Karpas-422 (cell line): Measurements from ENCODE around the gene CSRNP2. TPM values are rescaled to one million over a fixed set of nuclear protein-coding genes. Genes with fewer than 3 reads are reported as not detected.
"Not testable (repeated sequence)": the region's sequence is repeated elsewhere in the genome, so short reads cannot be mapped to it uniquely, and the experiment has no call there.

Experiments used
- DNase-seq: peaks from one replicate; pipeline ENCODE4 v3.0.0-alpha.2; 2015
- H2AFZ ChIP-seq: fragments of 200-600 bp; sonication (generic); 2 replicates; pipeline ENCODE4 v1.6.1; 2014; ENCODE audit warnings: antibody characterized with exemption, low read length, mixed read lengths
- H3K27ac ChIP-seq: fragments of 200-600 bp; sonication (generic); 2 replicates; pipeline ENCODE4 v1.5.1; 2014; ENCODE audit warnings: mild to moderate bottlenecking, low read length, moderate library complexity
- H3K27me3 ChIP-seq: fragments of 200-600 bp; sonication (generic); 2 replicates; pipeline ENCODE4 v1.6.1; 2014; ENCODE audit warnings: low read length, mixed read lengths
- H3K36me3 ChIP-seq: fragments of 200-600 bp; sonication (generic); 2 replicates; pipeline ENCODE4 v1.6.1; 2014; ENCODE audit warnings: low read length, mixed read lengths; ENCODE audit not compliant: insufficient read depth
- H3K4me1 ChIP-seq: fragments of 200-600 bp; sonication (generic); 2 replicates; pipeline ENCODE4 v1.6.1; 2014; ENCODE audit warnings: mild to moderate bottlenecking, low read length, mixed read lengths
- H3K4me2 ChIP-seq: fragments of 200-600 bp; sonication (generic); 2 replicates; pipeline ENCODE4 v1.6.1; 2014; ENCODE audit warnings: low read length, low read depth, mild to moderate bottlenecking; ENCODE audit not compliant: poor library complexity, severe bottlenecking
- H3K4me3 ChIP-seq: fragments of 200-600 bp; sonication (generic); 2 replicates; pipeline ENCODE4 v1.5.1; 2014; ENCODE audit warnings: mild to moderate bottlenecking, antibody characterized with exemption, low read length, mixed read lengths
- H3K79me2 ChIP-seq: fragments of 200-600 bp; sonication (generic); 2 replicates; pipeline ENCODE4 v1.6.1; 2014; ENCODE audit warnings: mild to moderate bottlenecking, low read length, mixed read lengths
- H3K9ac ChIP-seq: fragments of 200-600 bp; sonication (generic); 2 replicates; pipeline ENCODE4 v1.6.0; 2014; ENCODE audit warnings: low read length
- H3K9me2 ChIP-seq: fragments of 200-600 bp; sonication (generic), shearing (Covaris generic); replicated peaks from 2 replicates; pipeline ENCODE4 v1.6.0; 2014; ENCODE audit warnings: mild to moderate bottlenecking, low read length, moderate library complexity; ENCODE audit not compliant: insufficient read depth
- H3K9me3 ChIP-seq: fragments of 300-700, 200-600 bp; sonication (generic); 2 replicates; pipeline ENCODE4 v1.6.1; 2014; ENCODE audit warnings: low read length, mixed read lengths
- H4K20me1 ChIP-seq: fragments of 200-600 bp; sonication (generic); 2 replicates; pipeline ENCODE4 v1.6.1; 2014; ENCODE audit warnings: mild to moderate bottlenecking, antibody characterized with exemption, low read length, low read depth; ENCODE audit not compliant: insufficient read depth
- total RNA-seq: library from RNA; depleted of rRNA; stranded (reverse); fragments of >200 nt; shearing (Covaris generic); gene quantifications from 2 replicates; pipeline ENCODE4 v1.2.3, GENCODE V29; 2014; ENCODE audit warnings: low replicate concordance

Gene CSRNP2
- total RNA-seq, 1 experiment from 2014 or later, result 15.2 TPM

DNA sequence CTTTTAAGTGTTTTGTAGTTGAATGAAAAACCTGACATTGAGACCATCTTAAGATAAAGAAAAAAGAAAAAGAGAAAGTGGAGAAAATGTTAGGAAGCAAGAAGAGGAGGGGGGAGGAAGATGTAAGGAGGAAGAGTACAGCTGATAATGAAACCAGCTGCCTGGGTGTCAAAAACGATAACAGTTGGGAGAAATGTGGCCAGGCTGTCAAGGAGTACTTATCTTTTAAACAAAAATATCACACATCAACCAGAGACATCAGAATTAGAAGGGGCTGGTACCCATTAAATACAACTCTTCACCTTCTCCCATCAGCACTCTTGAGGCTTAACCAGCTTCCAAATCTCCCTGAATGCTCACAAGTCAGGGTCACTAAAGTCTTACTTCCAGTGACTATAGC lies 61.7 kb downstream of the CSRNP2 start:
- H3K4me2 ChIP-seq, result no peak overlapping the region
- H4K20me1 ChIP-seq, result no peaks in the 10 kb centered on the region
- H3K27me3 ChIP-seq, result no peaks in the 10 kb centered on the region
- H3K4me1 ChIP-seq, result peaks cover 42% of the 10 kb centered on the region
- no peak overlapping the region for H3K27ac ChIP-seq
- no peak overlapping the region for H3K4me3 ChIP-seq
- no peaks in the 10 kb centered on the region for H3K36me3 ChIP-seq
- H3K9me3 ChIP-seq, result no peaks in the 10 kb centered on the region
- peaks cover 94% of the 10 kb centered on the region for H3K79me2 ChIP-seq
- H2AFZ ChIP-seq, result no peak overlapping the region
- no peak for DNase-seq
- no peak overlapping the region for H3K9ac ChIP-seq
- H3K9me2 ChIP-seq, result no peaks in the 10 kb centered on the region

DNA sequence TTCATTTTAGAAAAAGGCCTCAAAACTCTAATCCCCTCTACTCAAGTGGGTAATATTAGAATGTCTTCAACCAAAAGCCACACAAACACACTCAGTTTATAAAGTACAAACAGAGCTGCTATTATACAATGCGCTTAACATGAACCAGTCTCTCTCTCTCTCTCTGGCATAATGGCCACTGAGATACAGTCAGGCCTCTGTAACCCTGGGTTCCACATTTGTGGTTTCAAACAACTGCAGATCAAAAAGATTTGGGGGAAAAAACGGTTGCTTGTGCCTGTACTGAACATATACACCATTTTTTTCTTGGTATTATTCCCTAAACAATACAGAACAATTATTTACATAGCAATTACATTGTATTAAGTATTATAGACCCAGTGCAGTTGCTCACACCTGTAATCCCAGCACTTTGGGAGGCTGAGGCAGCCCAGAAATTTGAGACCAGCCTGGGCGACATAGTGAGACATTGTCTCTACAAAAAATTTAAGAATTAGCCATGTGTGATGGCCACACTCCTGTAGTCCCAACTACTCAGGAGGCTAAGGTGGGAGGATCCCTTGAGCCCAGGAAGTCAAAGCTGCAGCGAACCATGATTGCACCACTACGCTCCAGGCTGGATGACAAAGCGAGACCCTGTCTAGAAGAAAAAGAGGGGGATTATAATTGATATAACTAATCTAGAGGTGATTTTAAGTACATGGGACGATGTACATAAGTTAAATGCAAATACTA lies 62.8 kb downstream of the CSRNP2 start:
- Histone ChIP-seq H3K4me3 (no peak overlapping the region), H3K27me3 (no peaks in the 10 kb centered on the region), H3K9ac (no peak overlapping the region), H3K4me2 (no peak overlapping the region), H3K79me2 (peaks cover 100% of the 10 kb centered on the region), H3K27ac (no peak overlapping the region), H4K20me1 (no peaks in the 10 kb centered on the region), H3K4me1 (peaks cover 39% of the 10 kb centered on the region), H3K36me3 (no peaks in the 10 kb centered on the region), H2AFZ (no peak overlapping the region), H3K9me3 (no peaks in the 10 kb centered on the region), H3K9me2 (no peaks in the 10 kb centered on the region)
- DNase-seq, result no peak

DNA sequence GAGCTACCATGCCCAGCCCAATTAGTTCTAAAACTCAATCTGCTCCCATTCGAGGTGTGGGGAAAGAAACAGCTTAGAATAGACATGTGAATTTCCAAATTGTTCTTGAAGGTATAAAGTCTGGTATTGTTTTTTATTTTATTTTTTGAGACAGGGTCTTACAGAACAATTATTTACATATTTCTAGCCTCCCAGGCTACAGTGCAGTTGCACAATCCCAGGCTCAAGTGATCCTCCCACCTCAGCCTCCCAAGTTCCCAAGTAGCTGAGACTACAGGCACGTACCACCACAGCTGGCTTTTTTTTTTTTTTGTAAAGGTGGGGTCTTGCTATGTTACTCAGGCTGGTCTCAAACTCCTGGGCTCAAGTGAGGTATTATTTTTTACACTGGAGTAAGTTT lies 63.5 kb downstream of the CSRNP2 start:
- no peak for DNase-seq
- H3K27ac ChIP-seq, result no peak overlapping the region
- no peak overlapping the region for H2AFZ ChIP-seq
- no peak overlapping the region for H3K4me2 ChIP-seq
- H3K27me3 ChIP-seq, result no peaks in the 10 kb centered on the region
- H3K4me1 ChIP-seq, result peaks cover 36% of the 10 kb centered on the region
- H4K20me1 ChIP-seq, result no peaks in the 10 kb centered on the region
- H3K9ac ChIP-seq, result no peak overlapping the region
- peaks cover 97% of the 10 kb centered on the region for H3K79me2 ChIP-seq
- H3K4me3 ChIP-seq, result no peak overlapping the region
- H3K9me2 ChIP-seq, result no peaks in the 10 kb centered on the region
- H3K9me3 ChIP-seq, result no peaks in the 10 kb centered on the region
- H3K36me3 ChIP-seq, result no peaks in the 10 kb centered on the region

DNA sequence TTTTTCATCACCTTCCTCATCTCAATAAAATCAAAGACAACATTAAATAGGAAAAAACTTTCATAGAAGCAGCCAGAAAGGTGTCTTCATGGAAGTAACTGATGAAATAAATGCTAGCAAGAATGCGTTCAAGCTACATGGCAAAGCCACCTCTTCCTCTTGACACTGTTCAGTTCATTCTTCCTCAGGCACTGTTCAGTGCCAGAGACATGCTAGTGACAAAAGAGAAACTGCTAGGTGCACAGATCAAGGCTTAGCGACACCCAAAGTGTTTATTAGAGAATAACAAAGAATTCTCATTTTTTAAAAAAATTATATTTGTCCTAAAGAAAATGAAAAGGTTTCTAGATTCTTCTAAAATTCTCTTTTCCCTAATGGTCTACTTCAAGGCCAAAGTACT lies 64.4 kb downstream of the CSRNP2 start:
- Histone ChIP-seq H3K4me2 (no peak overlapping the region), H3K36me3 (no peaks in the 10 kb centered on the region), H3K9ac (no peak overlapping the region), H3K9me3 (no peaks in the 10 kb centered on the region), H3K9me2 (no peaks in the 10 kb centered on the region), H3K27me3 (no peaks in the 10 kb centered on the region), H3K27ac (no peak overlapping the region), H3K4me1 (peaks cover 26% of the 10 kb centered on the region), H3K79me2 (peaks cover 96% of the 10 kb centered on the region), H2AFZ (no peak overlapping the region), H3K4me3 (no peak overlapping the region), H4K20me1 (no peaks in the 10 kb centered on the region)
- DNase-seq, result no peak

DNA sequence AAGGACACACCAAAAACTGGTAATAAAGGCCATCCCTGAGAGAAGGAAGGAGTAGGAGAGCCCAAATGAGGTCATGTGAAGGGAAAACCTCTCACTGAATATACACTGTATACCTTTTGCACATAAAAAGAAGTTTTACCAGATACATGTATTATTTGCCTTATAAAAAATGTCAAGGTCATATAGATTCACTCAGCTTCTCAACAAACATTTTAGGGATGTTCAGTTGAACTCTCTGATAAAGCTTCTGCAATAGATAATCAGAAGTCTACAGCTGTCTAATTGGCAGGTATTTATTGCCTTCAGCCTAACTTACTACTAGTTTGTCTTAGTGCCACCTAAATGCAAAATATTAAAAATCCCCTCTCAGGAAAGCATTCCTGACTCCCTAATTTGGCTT lies 65.9 kb downstream of the CSRNP2 start:
- H3K27me3 ChIP-seq, result no peaks in the 10 kb centered on the region
- peaks cover 96% of the 10 kb centered on the region for H3K79me2 ChIP-seq

DNA sequence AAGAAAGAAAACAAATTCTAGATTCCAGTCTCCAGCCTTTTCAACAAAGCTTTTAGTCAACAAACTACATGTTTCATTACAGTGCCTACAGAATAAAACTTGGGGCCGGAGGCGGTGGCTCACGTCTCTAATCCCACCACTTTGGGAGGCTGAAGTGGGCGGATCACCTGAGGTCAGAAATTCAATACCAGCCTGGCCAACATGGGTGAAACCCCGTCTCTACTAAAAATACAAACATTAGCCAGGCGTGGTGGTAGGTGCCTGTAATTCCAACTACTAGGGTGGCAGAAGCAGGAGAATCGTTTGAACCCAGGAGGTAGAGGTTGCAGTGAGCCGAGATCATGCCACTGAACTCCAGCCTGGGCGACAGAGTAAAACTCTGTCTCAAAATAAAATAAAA lies 68.9 kb downstream of the CSRNP2 start:
- H3K27me3 ChIP-seq, H3K36me3 ChIP-seq, H3K27ac ChIP-seq, H4K20me1 ChIP-seq, H3K4me2 ChIP-seq, H3K4me3 ChIP-seq, H3K9me3 ChIP-seq, H2AFZ ChIP-seq, H3K9ac ChIP-seq, H3K9me2 ChIP-seq, DNase-seq: not testable (repeated sequence)
- Histone ChIP-seq H3K4me1 (peaks cover 14% of the 10 kb centered on the region), H3K79me2 (peaks cover 95% of the 10 kb centered on the region)

More for the DNA sequence above, 65.9 kb downstream of the CSRNP2 start:
- H3K27ac ChIP-seq, result no peak overlapping the region
- DNase-seq, result no peak
- no peaks in the 10 kb centered on the region for H3K9me3 ChIP-seq
- no peak overlapping the region for H3K9ac ChIP-seq
- H3K36me3 ChIP-seq, result no peaks in the 10 kb centered on the region
- H3K4me1 ChIP-seq, result peaks cover 27% of the 10 kb centered on the region
- no peak overlapping the region for H3K4me3 ChIP-seq
- H3K4me2 ChIP-seq, result no peak overlapping the region
- H2AFZ ChIP-seq, result no peak overlapping the region
- H3K9me2 ChIP-seq, result no peaks in the 10 kb centered on the region
- H4K20me1 ChIP-seq, result no peaks in the 10 kb centered on the region

DNA sequence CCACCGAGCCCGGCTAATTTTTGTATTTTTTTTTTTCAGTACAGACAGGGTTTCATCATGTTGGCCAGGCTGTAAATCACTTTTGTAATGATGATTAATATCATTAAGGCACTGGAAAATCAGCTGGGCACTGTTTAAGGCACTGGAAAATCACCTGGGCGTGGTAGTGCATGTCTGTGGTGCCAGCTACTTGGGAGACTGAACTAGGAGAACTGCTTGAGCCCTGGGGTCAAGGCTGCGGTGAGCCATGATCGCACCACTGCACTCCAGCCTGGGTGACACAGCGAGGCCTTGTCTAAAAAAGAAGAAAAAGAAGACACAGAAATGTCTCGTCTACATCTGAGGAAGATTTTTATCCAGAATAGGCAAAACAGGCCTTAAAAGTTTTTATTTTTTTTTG lies 70.0 kb downstream of the CSRNP2 start:
- H3K4me1 ChIP-seq, result peaks cover 23% of the 10 kb centered on the region
- no peak overlapping the region for H3K4me2 ChIP-seq
- H3K27ac ChIP-seq, result no peak overlapping the region
- peaks cover 94% of the 10 kb centered on the region for H3K79me2 ChIP-seq
- no peaks in the 10 kb centered on the region for H3K9me3 ChIP-seq
- H3K36me3 ChIP-seq, result 0 out of 2 replicates have a peak, but pooled peaks cover under 1% of the 10 kb centered on the region
- H3K4me3 ChIP-seq, result no peak overlapping the region
- no peaks in the 10 kb centered on the region for H3K9me2 ChIP-seq
- H2AFZ ChIP-seq, result no peak overlapping the region
- no peaks in the 10 kb centered on the region for H4K20me1 ChIP-seq
- H3K27me3 ChIP-seq, result no peaks in the 10 kb centered on the region
- no peak for DNase-seq
- no peak overlapping the region for H3K9ac ChIP-seq

DNA sequence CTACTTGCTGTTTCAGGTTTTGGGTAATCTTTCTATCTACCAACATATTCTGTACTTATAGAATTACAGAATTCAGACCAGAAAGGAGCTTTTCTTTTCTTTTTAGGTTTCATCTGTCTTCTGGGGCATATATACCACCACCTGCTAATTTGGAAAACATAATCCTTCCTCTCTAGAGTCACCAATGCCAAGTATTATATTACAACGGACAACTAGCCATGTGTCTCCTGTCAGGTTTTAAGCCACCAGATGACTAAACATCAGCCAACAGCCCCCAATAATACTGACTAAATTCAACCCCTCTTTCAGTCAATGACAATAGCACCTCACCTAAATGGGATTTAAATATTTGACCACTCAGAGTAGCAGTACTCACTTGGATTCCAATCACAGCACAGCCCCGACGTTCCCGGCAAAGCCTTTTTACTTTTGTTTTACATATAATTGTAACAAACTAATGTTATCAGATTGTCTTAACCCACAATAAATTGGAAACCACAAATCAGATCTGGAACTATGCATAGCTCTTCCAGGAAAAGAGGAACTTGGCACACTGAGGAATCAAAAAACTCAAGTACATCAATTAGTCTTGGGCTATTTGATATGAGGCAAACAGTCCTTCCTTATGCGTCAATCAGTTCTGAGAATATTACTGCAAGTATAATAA lies 70.7 kb downstream of the CSRNP2 start:
- H3K9ac ChIP-seq, result no peak overlapping the region
- H3K4me2 ChIP-seq, result no peak overlapping the region

More for the DNA sequence above, 70.7 kb downstream of the CSRNP2 start:
- no peak for DNase-seq
- no peak overlapping the region for H3K4me3 ChIP-seq
- no peaks in the 10 kb centered on the region for H3K27me3 ChIP-seq
- H3K9me2 ChIP-seq, result no peaks in the 10 kb centered on the region
- peaks cover 89% of the 10 kb centered on the region for H3K79me2 ChIP-seq
- no peak overlapping the region for H3K27ac ChIP-seq
- H3K9me3 ChIP-seq, result no peaks in the 10 kb centered on the region
- peaks cover 23% of the 10 kb centered on the region for H3K4me1 ChIP-seq
- H2AFZ ChIP-seq, result no peak overlapping the region
- H4K20me1 ChIP-seq, result no peaks in the 10 kb centered on the region
- 0 out of 2 replicates have a peak, but pooled peaks cover 6% of the 10 kb centered on the region for H3K36me3 ChIP-seq
